NCI-H2171 (cell line): Measurements from ENCODE around the gene EVPL.
"Not testable (repeated sequence)": the region's sequence is repeated elsewhere in the genome, so short reads cannot be mapped to it uniquely, and the experiment has no call there.

ENCODE experiments used
- DNase-seq: peaks from one replicate; lab custom pipeline; 2025; lab: John Stamatoyannopoulos, UW

The EVPL gene

GRCh38 chr17:76048025-76048605, 21.0 kb upstream of the EVPL start:
- DNase-seq, result no peak

- DNase-seq, result no peak
These were observed 19.0 kb upstream of the EVPL start for GRCh38 chr17:76046064-76046463.

GRCh38 chr17:76044475-76045007, 17.4 kb upstream of the EVPL start:
- not testable (repeated sequence) for DNase-seq

- DNase-seq, result not testable (repeated sequence)
These were observed 15.8 kb upstream of the EVPL start for GRCh38 chr17:76042868-76043267.

- DNase-seq, result no peak
These were observed 13.3 kb upstream of the EVPL start for GRCh38 chr17:76040376-76040775.

GRCh38 chr17:76039121-76039520, 12.0 kb upstream of the EVPL start:
- DNase-seq, result no peak

GRCh38 chr17:76038050-76038449, 10.9 kb upstream of the EVPL start:
- DNase-seq, result no peak

DNA sequence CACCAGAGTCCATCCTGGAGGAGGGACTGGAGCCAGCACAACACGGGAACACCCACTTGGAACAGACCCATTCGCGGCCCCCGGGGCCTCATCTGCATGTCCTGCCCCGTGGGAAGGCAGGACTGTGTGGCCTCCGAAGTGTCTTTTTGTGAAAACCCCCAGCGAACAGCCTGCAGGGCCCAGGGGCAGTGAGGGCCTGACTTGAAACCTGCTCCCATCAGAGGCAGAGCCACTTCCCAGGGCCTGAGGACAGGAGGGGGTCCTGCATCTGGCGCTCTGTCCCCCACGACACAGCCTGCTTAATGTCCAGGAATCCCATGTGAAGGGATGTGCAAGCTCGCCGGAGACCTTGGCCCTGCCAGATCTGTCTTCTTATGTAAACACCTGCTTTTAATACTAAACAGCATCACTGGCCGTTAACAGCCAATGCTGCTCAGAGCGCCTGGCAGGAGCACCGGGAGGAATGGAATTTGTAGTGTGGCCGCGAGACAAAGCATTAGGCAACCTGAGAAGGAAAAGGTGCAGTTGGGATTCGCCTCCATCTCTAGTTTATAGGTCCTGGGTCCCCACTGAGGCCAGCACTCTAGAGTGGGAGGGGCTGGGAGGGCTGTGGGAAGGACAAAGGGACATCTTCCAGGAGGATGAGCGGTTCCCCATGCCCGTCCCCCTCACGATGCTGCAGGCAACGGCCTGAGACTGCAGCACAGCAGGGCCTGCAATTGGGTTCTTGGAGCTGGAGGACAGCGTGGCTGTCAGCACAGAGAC, 9.6 kb upstream of the EVPL start:
- DNase-seq, result no peak

- no peak for DNase-seq
These were observed 7.6 kb upstream of the EVPL start for GRCh38 chr17:76034428-76035350.

- no peak for DNase-seq
These were observed 6.0 kb upstream of the EVPL start for GRCh38 chr17:76033139-76033538.

GRCh38 chr17:76032780-76033108, 5.6 kb upstream of the EVPL start:
- DNase-seq, result no peak

- no peak for DNase-seq
These were observed 5.1 kb upstream of the EVPL start for GRCh38 chr17:76032073-76032779.

GRCh38 chr17:76026714-76027158, 370 bp downstream of the EVPL start:
- no peak for DNase-seq

- DNase-seq, result no peak
These were observed 1.8 kb downstream of the EVPL start for GRCh38 chr17:76025294-76025693.

- no peak for DNase-seq
These were observed 2.8 kb downstream of the EVPL start for GRCh38 chr17:76024353-76024752.

DNA sequence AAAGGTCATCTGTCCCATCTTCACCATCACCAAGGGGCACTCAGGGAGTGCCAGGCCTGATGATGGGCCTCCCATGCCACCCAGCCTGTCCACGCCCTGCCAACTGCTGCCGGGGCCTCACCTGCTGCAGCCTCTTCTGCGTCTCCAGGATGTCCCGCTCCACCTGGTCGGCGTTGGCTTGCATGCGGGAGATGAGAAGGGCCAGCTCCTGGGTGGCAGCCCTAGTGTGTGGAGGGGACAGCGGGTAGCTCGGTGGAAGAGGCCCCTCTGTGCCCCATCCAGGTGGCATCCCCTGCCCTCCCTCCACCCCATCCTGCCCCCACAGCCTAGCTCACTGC, 3.2 kb downstream of the EVPL start:
- DNase-seq, result no peak

DNA sequence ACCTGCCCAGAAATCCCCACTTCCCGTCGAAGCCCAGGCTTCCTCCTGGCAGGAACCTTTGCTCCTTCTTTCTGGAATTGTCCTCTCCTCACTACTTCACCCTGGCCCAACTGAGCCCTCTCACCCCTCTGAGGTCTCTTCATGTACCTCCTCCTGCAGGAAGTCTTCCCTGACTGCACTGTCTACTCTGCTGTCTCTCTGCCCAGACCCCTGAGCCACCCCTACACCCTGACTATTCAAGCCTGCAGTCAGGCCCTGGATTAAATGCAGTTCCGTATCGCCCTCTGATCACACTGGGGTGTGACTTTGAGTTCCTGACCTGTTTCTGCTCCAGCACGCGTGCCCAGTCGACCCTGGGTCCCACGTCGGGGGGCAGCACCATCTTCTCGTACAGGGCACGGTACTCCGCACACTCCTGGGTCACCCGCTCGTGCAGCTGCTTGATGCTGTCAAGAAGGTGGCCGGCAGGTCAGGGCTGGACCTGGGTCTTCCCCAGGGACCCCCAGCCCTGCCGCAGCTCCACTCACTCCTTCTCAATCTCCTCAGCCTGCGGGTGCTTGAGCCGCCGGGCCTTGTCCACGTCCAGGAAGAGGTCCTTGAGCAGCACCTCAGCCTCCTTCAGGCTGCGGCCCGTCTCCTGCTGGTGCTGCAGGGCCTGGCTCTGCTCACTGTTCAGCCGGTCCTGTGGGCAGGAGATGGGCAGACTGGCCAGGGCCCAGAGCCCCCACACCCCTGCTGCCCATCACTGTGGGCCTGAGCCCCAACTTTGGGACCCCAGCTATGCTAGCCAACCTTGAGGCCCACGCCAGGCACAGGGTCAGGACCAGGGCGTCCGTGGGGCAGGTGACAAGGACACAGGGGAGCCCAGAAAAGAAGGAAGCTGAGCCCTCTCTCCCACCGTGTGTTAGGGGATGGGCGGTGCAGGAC, 3.9 kb downstream of the EVPL start:
- DNase-seq, result no peak

DNA sequence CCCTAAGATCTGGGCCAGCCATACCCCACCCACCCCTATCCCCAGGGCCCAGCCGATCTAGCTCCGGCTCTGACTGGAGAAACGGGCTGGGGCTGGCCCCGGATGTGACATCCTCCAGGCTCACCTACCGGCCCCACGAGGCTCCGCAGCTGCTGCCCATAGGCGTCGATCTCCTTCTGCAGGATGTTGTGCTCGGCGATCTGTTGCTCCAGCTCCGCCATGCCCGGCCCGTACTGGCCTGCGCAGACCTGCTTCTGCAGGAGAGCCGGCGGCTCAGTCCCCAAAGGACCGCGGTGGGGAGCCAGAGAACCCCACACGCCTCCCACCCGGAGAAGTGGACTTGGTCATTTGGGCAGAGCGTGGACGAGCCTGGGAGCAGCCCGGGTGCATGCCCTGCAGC, 4.8 kb downstream of the EVPL start:
- DNase-seq, result no peak

DNA sequence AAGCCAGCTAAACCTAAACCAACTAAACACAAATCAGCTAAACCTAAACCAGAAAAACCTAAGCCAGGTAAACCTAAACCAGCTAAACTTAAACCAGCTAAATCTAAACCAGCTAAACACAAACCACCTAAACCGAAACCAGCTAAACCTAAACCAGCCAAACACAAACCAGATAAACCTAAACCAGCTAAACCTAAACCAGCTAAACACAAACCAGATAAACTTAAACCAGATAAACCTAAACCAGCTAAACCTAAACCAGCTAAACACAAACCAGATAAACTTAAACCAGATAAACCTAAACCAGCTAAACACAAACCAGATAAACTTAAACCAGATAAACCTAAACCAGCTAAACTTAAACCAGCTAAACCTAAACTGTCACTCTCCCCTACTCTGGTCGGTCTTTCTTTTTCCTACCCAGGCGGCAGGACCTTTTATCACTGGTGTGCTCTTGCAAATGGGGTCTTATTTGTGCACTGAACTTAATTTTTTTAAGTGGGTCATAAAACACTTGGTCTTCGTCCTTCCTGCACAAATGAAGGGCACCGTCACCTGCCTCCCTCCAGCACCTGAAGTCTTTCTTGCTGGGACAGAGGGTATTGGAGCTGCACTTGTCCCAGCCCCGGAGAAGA, 7.2 kb downstream of the EVPL start:
- no peak for DNase-seq

DNA sequence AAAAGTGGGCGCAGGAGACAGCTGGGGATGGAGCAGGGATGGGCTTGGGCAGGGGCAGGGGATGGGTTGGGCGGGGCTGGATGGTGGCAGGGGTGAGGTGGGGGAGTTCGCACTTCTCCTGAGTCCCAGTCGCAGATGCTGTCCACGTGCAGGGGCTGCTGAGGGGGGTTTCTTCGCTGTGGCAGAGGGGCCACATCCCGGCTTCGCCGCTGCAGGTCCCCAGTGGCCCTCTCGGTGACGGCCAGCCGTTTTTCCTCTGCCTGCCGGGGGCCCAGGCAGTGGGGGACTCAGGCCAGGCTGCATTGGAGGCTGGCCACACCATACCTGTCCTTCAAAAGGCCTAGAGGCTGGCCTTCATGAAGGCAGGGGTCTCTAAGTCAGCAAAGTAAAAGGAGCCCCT, 8.3 kb downstream of the EVPL start:
- DNase-seq, result no peak

- no peak for DNase-seq
These were observed 8.8 kb downstream of the EVPL start for GRCh38 chr17:76018340-76018680.
